BE2C (cell line): ENCODE results near the gene MYRIP.

Experiments
- DNase-seq: peaks from one replicate; pipeline ENCODE4 v3.0.0-alpha.2; 2020
- H3K27me3 ChIP-seq: fragments of 250-450 bp; sonication (Bioruptor Pico); 2 replicates; pipeline ENCODE4 v1.5.1; 2020; ENCODE audit warnings: mild to moderate bottlenecking
- H3K36me3 ChIP-seq: fragments of 250-450 bp; sonication (Bioruptor Pico); 2 replicates; pipeline ENCODE4 v1.5.1; 2020; ENCODE audit warnings: mild to moderate bottlenecking
- H3K4me1 ChIP-seq: fragments of 250-450 bp; sonication (Bioruptor Pico); 2 replicates; pipeline ENCODE4 v1.5.1; 2020
- H3K4me3 ChIP-seq: 2 replicates; pipeline ENCODE4 v1.5.1; 2011; ENCODE audit warnings: low read depth, low read length
- H3K9me3 ChIP-seq: fragments of 250-450 bp; sonication (Bioruptor Pico); 2 replicates; pipeline ENCODE4 v1.5.1; 2020
- CTCF ChIP-seq: IDR thresholded peaks from 2 replicates; pipeline ENCODE4 v1.5.1; 2012; ENCODE audit warnings: mild to moderate bottlenecking, low read depth, low read length

MYRIP gene

GRCh38 chr3:40228792-40229350, 419.5 kb downstream of the MYRIP start:
- no peak for TF ChIP-seq CTCF
- DNase-seq: no peak
- no peaks in the 10 kb centered on the region for H3K9me3 ChIP-seq
- no peaks in the 10 kb centered on the region for H3K4me1 ChIP-seq
- no peaks in the 10 kb centered on the region for H3K36me3 ChIP-seq
- no peaks in the 10 kb centered on the region for H3K27me3 ChIP-seq
- H3K4me3 ChIP-seq: no peak overlapping the region

- DNase-seq: no peak
- Histone ChIP-seq H3K4me1 (no peaks in the 10 kb centered on the region), H3K4me3 (no peak overlapping the region), H3K27me3 (no peaks in the 10 kb centered on the region), H3K36me3 (no peaks in the 10 kb centered on the region), H3K9me3 (no peaks in the 10 kb centered on the region)
- no peak for TF ChIP-seq CTCF
Measured at GRCh38 chr3:40229386-40229785, 420.0 kb downstream of the MYRIP start.

GRCh38 chr3:40229963-40230362, 420.6 kb downstream of the MYRIP start:
- TF ChIP-seq CTCF: no peak
- Histone ChIP-seq H3K4me1 (no peaks in the 10 kb centered on the region), H3K4me3 (no peak overlapping the region)

GRCh38 chr3:40230382-40230781, 421.0 kb downstream of the MYRIP start:
- Histone ChIP-seq H3K9me3 (no peaks in the 10 kb centered on the region), H3K36me3 (no peaks in the 10 kb centered on the region), H3K4me3 (no peak overlapping the region), H3K27me3 (no peaks in the 10 kb centered on the region), H3K4me1 (no peaks in the 10 kb centered on the region)
- no peak for TF ChIP-seq CTCF
- no peak for DNase-seq

More at GRCh38 chr3:40229963-40230362, 420.6 kb downstream of the MYRIP start:
- Histone ChIP-seq H3K36me3 (no peaks in the 10 kb centered on the region), H3K9me3 (no peaks in the 10 kb centered on the region), H3K27me3 (no peaks in the 10 kb centered on the region)
- DNase-seq: no peak

- Histone ChIP-seq H3K36me3 (no peaks in the 10 kb centered on the region), H3K27me3 (no peaks in the 10 kb centered on the region), H3K4me1 (no peaks in the 10 kb centered on the region), H3K9me3 (no peaks in the 10 kb centered on the region), H3K4me3 (no peak overlapping the region)
- no peak for DNase-seq
- TF ChIP-seq CTCF: no peak
Measured at GRCh38 chr3:40232626-40233025, 423.2 kb downstream of the MYRIP start.

GRCh38 chr3:40237159-40237558, 427.8 kb downstream of the MYRIP start:
- no peaks in the 10 kb centered on the region for H3K9me3 ChIP-seq
- no peaks in the 10 kb centered on the region for H3K27me3 ChIP-seq
- H3K4me1 ChIP-seq: no peaks in the 10 kb centered on the region
- no peak for DNase-seq
- TF ChIP-seq CTCF: no peak
- H3K4me3 ChIP-seq: no peak overlapping the region
- no peaks in the 10 kb centered on the region for H3K36me3 ChIP-seq
